ENCODE results near the gene STK10.

DNA sequence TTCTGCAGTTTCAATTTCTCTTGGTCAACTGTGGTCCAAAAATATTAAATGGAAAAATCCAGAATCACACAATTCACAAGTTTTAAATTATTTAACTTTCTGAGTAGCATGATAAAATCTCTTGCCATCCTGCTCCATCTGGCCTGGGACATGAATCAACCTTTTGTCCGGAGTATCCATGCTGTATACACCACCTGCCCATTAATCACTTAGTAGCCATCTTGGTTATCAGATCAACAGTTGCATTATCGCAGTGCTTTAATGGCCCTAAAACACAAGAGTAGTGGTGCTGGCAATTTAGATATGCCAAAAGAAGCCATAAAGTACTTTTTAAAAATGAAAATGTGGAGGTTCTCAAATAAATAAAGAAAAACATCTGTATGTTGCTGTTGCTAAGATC is 31.3 kb upstream of the STK10 start:
- TF ChIP-seq, protein P1, sequence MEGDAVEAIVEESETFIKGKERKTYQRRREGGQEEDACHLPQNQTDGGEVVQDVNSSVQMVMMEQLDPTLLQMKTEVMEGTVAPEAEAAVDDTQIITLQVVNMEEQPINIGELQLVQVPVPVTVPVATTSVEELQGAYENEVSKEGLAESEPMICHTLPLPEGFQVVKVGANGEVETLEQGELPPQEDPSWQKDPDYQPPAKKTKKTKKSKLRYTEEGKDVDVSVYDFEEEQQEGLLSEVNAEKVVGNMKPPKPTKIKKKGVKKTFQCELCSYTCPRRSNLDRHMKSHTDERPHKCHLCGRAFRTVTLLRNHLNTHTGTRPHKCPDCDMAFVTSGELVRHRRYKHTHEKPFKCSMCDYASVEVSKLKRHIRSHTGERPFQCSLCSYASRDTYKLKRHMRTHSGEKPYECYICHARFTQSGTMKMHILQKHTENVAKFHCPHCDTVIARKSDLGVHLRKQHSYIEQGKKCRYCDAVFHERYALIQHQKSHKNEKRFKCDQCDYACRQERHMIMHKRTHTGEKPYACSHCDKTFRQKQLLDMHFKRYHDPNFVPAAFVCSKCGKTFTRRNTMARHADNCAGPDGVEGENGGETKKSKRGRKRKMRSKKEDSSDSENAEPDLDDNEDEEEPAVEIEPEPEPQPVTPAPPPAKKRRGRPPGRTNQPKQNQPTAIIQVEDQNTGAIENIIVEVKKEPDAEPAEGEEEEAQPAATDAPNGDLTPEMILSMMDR (IDR thresholded peaks at IDR 0.05 in 2 of 3, conservative IDR thresholded peaks at IDR 0.05 in 1 of 3; ENCODE audit: borderline replicate concordance in 1 of 3, insufficient read depth in 1 of 3, low read depth in 2 of 3, low read length in 2 of 3) = no peak
- TF ChIP-seq JUND (IDR thresholded peaks at IDR 0.05) (no peak), EZH2 (IDR thresholded peaks at IDR 0.05) (no peak), POLR2A (IDR thresholded peaks at IDR 0.05; ENCODE audit: borderline replicate concordance, extremely low read depth, insufficient read depth, insufficient read length) (no peak), SP1 (IDR thresholded peaks at IDR 0.05; ENCODE audit: low read depth) (no peak), POLR2AphosphoS5 (IDR thresholded peaks at IDR 0.05; ENCODE audit: low read depth, low read length) (no peak), CBX3 (IDR thresholded peaks at IDR 0.05; ENCODE audit: low read depth) (no peak), ELF1 (IDR thresholded peaks at IDR 0.05; ENCODE audit: borderline replicate concordance, low read depth) (no peak), ZNF274 (IDR thresholded peaks at IDR 0.05; ENCODE audit: low read depth, low read length) (no peak)
- TF ChIP-seq, protein P2, sequence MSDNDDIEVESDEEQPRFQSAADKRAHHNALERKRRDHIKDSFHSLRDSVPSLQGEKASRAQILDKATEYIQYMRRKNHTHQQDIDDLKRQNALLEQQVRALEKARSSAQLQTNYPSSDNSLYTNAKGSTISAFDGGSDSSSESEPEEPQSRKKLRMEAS (IDR thresholded peaks at IDR 0.05) = no peak
- TF ChIP-seq, protein P3, sequence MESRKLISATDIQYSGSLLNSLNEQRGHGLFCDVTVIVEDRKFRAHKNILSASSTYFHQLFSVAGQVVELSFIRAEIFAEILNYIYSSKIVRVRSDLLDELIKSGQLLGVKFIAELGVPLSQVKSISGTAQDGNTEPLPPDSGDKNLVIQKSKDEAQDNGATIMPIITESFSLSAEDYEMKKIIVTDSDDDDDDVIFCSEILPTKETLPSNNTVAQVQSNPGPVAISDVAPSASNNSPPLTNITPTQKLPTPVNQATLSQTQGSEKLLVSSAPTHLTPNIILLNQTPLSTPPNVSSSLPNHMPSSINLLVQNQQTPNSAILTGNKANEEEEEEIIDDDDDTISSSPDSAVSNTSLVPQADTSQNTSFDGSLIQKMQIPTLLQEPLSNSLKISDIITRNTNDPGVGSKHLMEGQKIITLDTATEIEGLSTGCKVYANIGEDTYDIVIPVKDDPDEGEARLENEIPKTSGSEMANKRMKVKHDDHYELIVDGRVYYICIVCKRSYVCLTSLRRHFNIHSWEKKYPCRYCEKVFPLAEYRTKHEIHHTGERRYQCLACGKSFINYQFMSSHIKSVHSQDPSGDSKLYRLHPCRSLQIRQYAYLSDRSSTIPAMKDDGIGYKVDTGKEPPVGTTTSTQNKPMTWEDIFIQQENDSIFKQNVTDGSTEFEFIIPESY (IDR thresholded peaks at IDR 0.05; ENCODE audit: extremely low read depth, insufficient replicate concordance, low read length) = no peak
